HAP-1 (cell line): ENCODE measurements around the gene CNMD.
"Not testable (repeated sequence)": the region's sequence is repeated elsewhere in the genome, so short reads cannot be mapped to it uniquely, and the experiment has no call there.

ENCODE experiments used
- DNase-seq, 2 experiments: peaks; one replicate each; pipeline ENCODE4 v3.0.0-alpha.2; 2016 to 2020; ENCODE audit warnings: low spot score in 2 of 2
- H3K27me3 ChIP-seq: fragments of 250-450 bp; sonication (Bioruptor Pico); 2 replicates; pipeline ENCODE4 v1.5.1; 2020; ENCODE audit warnings: low read depth, mild to moderate bottlenecking, moderate library complexity
- H3K36me3 ChIP-seq: fragments of 250-450 bp; sonication (Bioruptor Pico); replicated peaks from 2 replicates; pipeline ENCODE4 v1.5.1; 2020; ENCODE audit warnings: mild to moderate bottlenecking
- H3K4me1 ChIP-seq: fragments of 250-450 bp; sonication (Bioruptor Pico); 2 replicates; pipeline ENCODE4 v1.5.1; 2020; ENCODE audit warnings: mild to moderate bottlenecking
- H3K4me3 ChIP-seq: fragments of 250-450 bp; sonication (Bioruptor Pico); 2 replicates; pipeline ENCODE4 v1.5.1; 2020; ENCODE audit warnings: mild to moderate bottlenecking, moderate library complexity
- H3K9me3 ChIP-seq: fragments of 250-450 bp; sonication (Bioruptor Pico); 2 replicates; pipeline ENCODE4 v1.5.1; 2020; ENCODE audit warnings: mild to moderate bottlenecking, moderate library complexity
- in situ Hi-C: fragments of 300-500 bp; cut with MboI; formaldehyde crosslinking; loops from 3 replicates; pipeline ENCODE4 v1.14.3; 2020; ENCODE audit warnings: low sequenced_read_pairs, inconsistent platforms, mixed read lengths

The CNMD gene

DNA sequence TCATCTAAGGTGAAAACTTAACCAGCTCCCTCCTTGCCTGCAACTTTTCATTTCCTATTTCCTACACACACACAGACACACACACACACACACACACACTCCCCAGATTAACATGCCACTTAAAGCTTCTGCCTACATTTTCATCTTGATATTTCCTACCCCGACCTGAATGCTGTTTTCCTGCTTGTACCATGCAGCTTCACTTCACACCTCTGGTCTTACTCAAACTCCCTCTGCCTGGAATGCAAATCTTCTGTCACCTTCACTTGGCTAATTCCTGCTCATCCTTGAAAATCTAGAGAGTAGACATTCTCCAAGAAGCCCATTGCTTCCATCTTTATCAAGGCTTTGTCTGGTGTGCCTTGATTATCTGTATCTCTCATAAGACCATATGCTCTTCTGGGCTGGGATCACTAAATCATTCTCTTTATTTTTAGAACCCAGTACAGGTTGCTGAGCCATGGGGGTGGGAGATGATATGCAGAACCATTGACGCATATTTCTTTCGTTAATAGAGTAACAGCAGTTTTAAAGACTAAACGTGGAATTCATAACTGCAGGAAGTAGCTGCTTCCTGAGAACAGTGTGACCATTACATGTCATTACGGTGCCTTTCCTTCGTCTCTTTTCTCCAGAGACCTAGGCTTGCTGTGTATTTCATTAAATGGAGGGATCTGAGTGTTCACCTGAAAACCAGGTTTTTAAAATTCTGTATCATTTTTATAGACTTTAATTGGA is 37.7 kb downstream of the CNMD start:
- DNase-seq: no peak
- in situ Hi-C loops: no loop called here
- Histone ChIP-seq H3K4me3 (no peak overlapping the region), H3K27me3 (no peaks in the 10 kb centered on the region), H3K9me3 (no peaks in the 10 kb centered on the region), H3K4me1 (peaks cover 41% of the 10 kb centered on the region), H3K36me3 (peaks cover 5% of the 10 kb centered on the region; the same call in 1 of the 2 replicates)

- Histone ChIP-seq H3K4me1 (peaks cover 4% of the 10 kb centered on the region), H3K36me3 (peaks cover 14% of the 10 kb centered on the region), H3K27me3 (no peaks in the 10 kb centered on the region), H3K9me3 (no peaks in the 10 kb centered on the region), H3K4me3 (no peak overlapping the region)
- in situ Hi-C loops: no loop called here
- no peak for DNase-seq
Measured at GRCh38 chr13:52696566-52696965, 43.1 kb downstream of the CNMD start.

GRCh38 chr13:52695856-52696255 is 43.8 kb downstream of the CNMD start:
- in situ Hi-C loops: no loop called here
- DNase-seq: no peak

DNA sequence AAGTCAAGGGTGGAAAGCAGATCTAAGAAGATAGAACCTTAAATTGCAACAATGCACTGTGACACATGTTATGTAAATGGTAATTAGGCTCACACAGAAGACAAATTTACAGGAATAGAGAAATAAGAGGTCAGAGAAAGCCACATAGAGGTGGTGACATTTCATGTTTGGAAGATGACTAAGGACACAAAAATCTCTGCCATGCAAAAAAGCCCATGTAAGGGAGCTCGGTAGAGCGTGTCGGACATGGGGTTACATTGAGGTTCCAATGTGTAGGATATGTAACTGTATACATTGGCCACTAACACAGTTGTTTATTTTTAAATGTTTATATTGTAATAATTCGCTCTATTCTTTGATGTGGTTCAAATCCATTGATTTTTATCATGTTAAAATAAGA is 53.2 kb downstream of the CNMD start:
- in situ Hi-C loops: no loop called here
- Histone ChIP-seq H3K36me3 (peaks cover 46% of the 10 kb centered on the region), H3K4me1 (no peaks in the 10 kb centered on the region; the same call in 1 of the 2 replicates), H3K27me3 (no peaks in the 10 kb centered on the region), H3K9me3 (no peaks in the 10 kb centered on the region), H3K4me3 (no peak overlapping the region)
- no peak for DNase-seq

More at GRCh38 chr13:52695856-52696255, 43.8 kb downstream of the CNMD start:
- H3K4me1 ChIP-seq: no peaks in the 10 kb centered on the region; the same call in 1 of the 2 replicates
- peaks cover 17% of the 10 kb centered on the region for H3K36me3 ChIP-seq
- no peak overlapping the region for H3K4me3 ChIP-seq
- H3K9me3 ChIP-seq: no peaks in the 10 kb centered on the region
- H3K27me3 ChIP-seq: no peaks in the 10 kb centered on the region

DNA sequence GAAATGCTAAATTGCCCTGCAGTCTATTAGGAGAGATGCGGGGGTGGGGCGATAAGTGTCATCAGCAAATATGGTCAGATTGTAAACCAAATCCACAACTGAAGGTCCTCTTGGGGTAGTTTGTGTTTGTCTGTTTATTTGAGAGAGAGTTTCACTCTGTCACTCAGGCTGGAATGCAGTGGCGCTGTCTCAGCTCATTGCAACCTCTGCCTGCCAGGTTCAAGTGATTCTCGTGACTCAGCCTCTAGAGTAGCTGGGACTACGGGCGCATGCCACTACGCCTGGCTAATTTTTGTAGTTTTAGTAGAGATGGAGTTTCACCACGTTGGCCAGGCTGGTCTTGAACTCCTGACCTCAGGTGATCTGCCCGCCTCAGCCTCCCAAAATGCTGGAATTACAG is 53.8 kb downstream of the CNMD start:
- peaks cover 49% of the 10 kb centered on the region for H3K36me3 ChIP-seq
- H3K9me3 ChIP-seq, H3K4me1 ChIP-seq, H3K4me3 ChIP-seq, in situ Hi-C loops, H3K27me3 ChIP-seq, DNase-seq: not testable (repeated sequence)

DNA sequence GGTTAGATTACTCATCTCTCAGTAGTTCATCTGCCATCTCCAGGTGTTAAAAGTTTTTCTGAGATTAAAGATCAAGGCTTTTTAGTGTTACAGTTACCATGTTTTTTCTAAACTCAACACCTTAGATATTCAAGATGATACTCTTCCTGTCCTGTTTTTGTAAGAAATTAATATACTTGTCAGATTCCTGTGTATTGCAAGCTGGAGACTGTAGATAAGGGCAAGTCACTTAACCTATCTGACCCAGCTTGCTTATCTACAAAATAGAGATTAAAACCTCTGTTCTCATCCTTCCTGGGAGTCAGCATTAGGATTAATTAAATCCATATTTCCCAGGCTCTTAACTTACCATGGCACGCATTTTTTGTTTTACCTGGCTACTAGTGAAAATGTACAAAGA is 61.8 kb downstream of the CNMD start:
- peaks cover 32% of the 10 kb centered on the region for H3K36me3 ChIP-seq
- in situ Hi-C loops: no loop called here
- H3K27me3 ChIP-seq: no peaks in the 10 kb centered on the region
- no peaks in the 10 kb centered on the region for H3K9me3 ChIP-seq
- H3K4me3 ChIP-seq: no peak overlapping the region
- DNase-seq: no peak
- H3K4me1 ChIP-seq: peaks cover 14% of the 10 kb centered on the region

GRCh38 chr13:52673465-52673864 is 66.2 kb downstream of the CNMD start:
- Histone ChIP-seq H3K27me3 (no peaks in the 10 kb centered on the region), H3K9me3 (no peaks in the 10 kb centered on the region), H3K36me3 (peaks cover 8% of the 10 kb centered on the region; the same call in 1 of the 2 replicates), H3K4me1 (peaks cover 20% of the 10 kb centered on the region), H3K4me3 (no peak overlapping the region)
- no peak for DNase-seq
- in situ Hi-C loops: loop anchor here (25.0 kb wide), 1 partner anchor 289 kb away; no protein-coding TSS in a partner anchor

GRCh38 chr13:52670726-52671125 is 68.9 kb downstream of the CNMD start:
- in situ Hi-C loops: loop anchor here (25.0 kb wide), 1 partner anchor 292 kb away; no protein-coding TSS in a partner anchor
- H3K36me3 ChIP-seq: peaks cover 18% of the 10 kb centered on the region
- H3K4me1 ChIP-seq: peaks cover 20% of the 10 kb centered on the region
- no peaks in the 10 kb centered on the region for H3K27me3 ChIP-seq
- H3K9me3 ChIP-seq: no peaks in the 10 kb centered on the region
- H3K4me3 ChIP-seq: no peak overlapping the region
- DNase-seq: no peak

DNA sequence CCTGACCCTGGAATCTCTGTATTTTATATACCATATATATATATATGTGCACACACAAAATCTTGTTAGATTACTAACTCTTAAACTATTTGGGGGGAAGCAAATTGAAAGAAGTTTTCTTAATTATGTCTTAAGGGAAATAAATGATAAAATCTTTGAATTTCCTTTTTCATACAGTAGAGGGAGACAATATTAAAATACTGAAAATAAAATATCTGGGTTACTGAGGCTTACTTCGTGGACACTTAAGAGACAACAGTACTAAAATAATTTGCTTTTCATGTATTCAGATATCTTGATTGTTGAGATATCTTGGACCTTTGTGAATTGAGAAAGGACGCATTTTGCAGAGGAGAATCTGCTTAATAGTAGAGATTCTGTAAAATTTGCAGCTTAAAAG is 69.9 kb downstream of the CNMD start:
- H3K9me3 ChIP-seq: no peaks in the 10 kb centered on the region
- peaks cover 20% of the 10 kb centered on the region for H3K36me3 ChIP-seq
- no peaks in the 10 kb centered on the region for H3K27me3 ChIP-seq
- DNase-seq: no peak
- peaks cover 12% of the 10 kb centered on the region for H3K4me1 ChIP-seq
- H3K4me3 ChIP-seq: no peak overlapping the region
- in situ Hi-C loops: loop anchor here (25.0 kb wide), 1 partner anchor 293 kb away; no protein-coding TSS in a partner anchor

- peaks cover 39% of the 10 kb centered on the region for H3K36me3 ChIP-seq
- H3K4me1 ChIP-seq: no peaks in the 10 kb centered on the region
- H3K9me3 ChIP-seq: no peaks in the 10 kb centered on the region
- in situ Hi-C loops: loop anchor here (25.0 kb wide), 1 partner anchor 297 kb away; no protein-coding TSS in a partner anchor
- H3K27me3 ChIP-seq: no peaks in the 10 kb centered on the region
- DNase-seq: peak in 1 of 2 experiments; percentile 17
- no peak overlapping the region for H3K4me3 ChIP-seq
Measured at GRCh38 chr13:52665325-52665724, 74.3 kb downstream of the CNMD start.

GRCh38 chr13:52664272-52664671 is 75.3 kb downstream of the CNMD start:
- peaks cover 46% of the 10 kb centered on the region for H3K36me3 ChIP-seq

GRCh38 chr13:52659340-52659739 is 80.3 kb downstream of the CNMD start:
- peaks cover 52% of the 10 kb centered on the region for H3K36me3 ChIP-seq
- no peak overlapping the region for H3K4me3 ChIP-seq
- H3K4me1 ChIP-seq: no peaks in the 10 kb centered on the region; the same call in 1 of the 2 replicates
- no peaks in the 10 kb centered on the region for H3K9me3 ChIP-seq
- no peak for DNase-seq
- H3K27me3 ChIP-seq: no peaks in the 10 kb centered on the region
- in situ Hi-C loops: loop anchor here (25.0 kb wide), 1 partner anchor 303 kb away; no protein-coding TSS in a partner anchor

More at GRCh38 chr13:52664272-52664671, 75.3 kb downstream of the CNMD start:
- Histone ChIP-seq H3K4me3 (no peak overlapping the region), H3K9me3 (no peaks in the 10 kb centered on the region), H3K27me3 (no peaks in the 10 kb centered on the region), H3K4me1 (no peaks in the 10 kb centered on the region)
- in situ Hi-C loops: loop anchor here (25.0 kb wide), 1 partner anchor 298 kb away; no protein-coding TSS in a partner anchor
- no peak for DNase-seq
